ENCODE results near the gene KRT14. TPM values are rescaled to one million over a fixed set of nuclear protein-coding genes. Genes with fewer than 3 reads are reported as not detected.

Gene KRT14
- total and polyA plus RNA-seq, 2 of the 4 experiments (the other 2 are of a cell fraction) = not detected

GRCh38 chr17:41620583-41621434 lies 34.1 kb upstream of the KRT14 start:
- BruUV-seq (replicated peaks) = no TSS peak
- Histone ChIP-seq H3K36me3 (ENCODE audit: control insufficient read depth, insufficient read depth, low read length) (no peaks in the 10 kb centered on the region), H3K79me1 (ENCODE audit: low read depth in 1 of 2, low read length in 2 of 2) (no peaks in the 10 kb centered on the region), H2BK5ac (ENCODE audit: low read depth, low read length, poor library complexity, severe bottlenecking) (no peak overlapping the region), H3K27me3 (ENCODE audit: control insufficient read depth, insufficient read depth, low read length) (peaks cover 26% of the 10 kb centered on the region), H3K27ac (ENCODE audit: insufficient read depth, low read length) (no peak overlapping the region), H2BK20ac (ENCODE audit: low read depth, low read length) (no peak overlapping the region), H3K18ac (ENCODE audit: low read depth, low read length) (no peak overlapping the region), H2BK15ac (ENCODE audit: low read depth, low read length) (no peak overlapping the region), H2BK120ac (ENCODE audit: low read depth, low read length) (0 out of 2 replicates have a peak overlapping the region, but pooled peaks have one; percentile 15), H4K20me1 (ENCODE audit: insufficient read depth, low read length) (no peaks in the 10 kb centered on the region), H3K23ac (ENCODE audit: low read depth, low read length) (no peak overlapping the region), H3K9me1 (ENCODE audit: insufficient read depth, low read length) (no peaks in the 10 kb centered on the region), H4K5ac (ENCODE audit: low read depth, low read length) (no peak overlapping the region), H2AK5ac (ENCODE audit: low read depth, low read length) (peak overlapping the region; percentile 67), H3K4me1 (ENCODE audit: control insufficient read depth, insufficient read depth, low read length) (no peaks in the 10 kb centered on the region), H3K4ac (ENCODE audit: low read depth, low read length) (no peak overlapping the region), H3K14ac (replicated peaks; ENCODE audit: low read depth, low read length) (no peak overlapping the region), H3K9me3 (ENCODE audit: control insufficient read depth, insufficient read depth, low read length) (no peaks in the 10 kb centered on the region), H3K9ac (ENCODE audit: low read depth, low read length) (no peak overlapping the region), H2AFZ (replicated peaks; ENCODE audit: low read length, poor library complexity) (no peak overlapping the region), H4K91ac (ENCODE audit: insufficient read depth, low read depth, low read length) (no peak overlapping the region; the same call in 1 of the 2 replicates), H3K56ac (ENCODE audit: extremely low read depth, insufficient read depth, low read length) (no peak overlapping the region), H4K8ac (ENCODE audit: low read depth in 2 of 2, low read length in 2 of 2) (0 out of 4 replicates have a peak overlapping the region, but pooled peaks of 1 of the 2 experiments have one; percentile 15), H2AK9ac (replicated peaks; ENCODE audit: low read depth, low read length, poor library complexity) (no peak overlapping the region), H3K4me2 (ENCODE audit: low read depth, low read length) (no peak overlapping the region), H3K4me3 (ENCODE audit: insufficient read depth, low read depth, low read length) (no peak overlapping the region)
- CTCF ChIA-PET = no interaction called here
- TF ChIP-seq MXI1 (IDR thresholded peaks at IDR 0.05; ENCODE audit: borderline replicate concordance, low read depth, low read length) (no peak), MAZ (IDR thresholded peaks at IDR 0.05; ENCODE audit: borderline replicate concordance, low read depth, low read length) (no peak), SMC3 (IDR thresholded peaks at IDR 0.05; ENCODE audit: low read depth, low read length) (no peak), BHLHE40 (IDR thresholded peaks at IDR 0.05; ENCODE audit: low read depth, low read length) (no peak), NFE2L2 (IDR thresholded peaks at IDR 0.05; ENCODE audit: low read depth, low read length) (no peak), CEBPB (IDR thresholded peaks at IDR 0.05; ENCODE audit: low read depth, low read length) (no peak), FOS (IDR thresholded peaks at IDR 0.05; ENCODE audit: low read depth, low read length) (no peak), ELK1 (IDR thresholded peaks at IDR 0.05; ENCODE audit: borderline replicate concordance, low read depth, low read length) (no peak), POLR2A (IDR thresholded peaks at IDR 0.05; ENCODE audit: low read depth, low read length) (no peak), MAFK (IDR thresholded peaks at IDR 0.05; ENCODE audit: low read depth, low read length) (no peak), CHD1 (IDR thresholded peaks at IDR 0.05; ENCODE audit: low read depth, low read length) (no peak), CTCF (conservative IDR thresholded peaks at IDR 0.05; ENCODE audit: low read depth, low read length) (no peak), RFX5 (IDR thresholded peaks at IDR 0.05; ENCODE audit: low read depth, low read length) (no peak), RAD21 (IDR thresholded peaks at IDR 0.05; ENCODE audit: low read length) (no peak)
- in situ Hi-C loops (cut with MboI; ENCODE audit: low sequenced_read_pairs) = no loop called here
- intact Hi-C loops (cut with micrococcal nuclease) = no loop called here
- dilution Hi-C loops (cut with HindIII; ENCODE audit: low sequenced_read_pairs, unreplicated experiment) = no loop called here
- POLR2A ChIA-PET (ENCODE audit: unreplicated experiment) = no interaction called here
- 71% methylated on average over 6 of the region's 21 CpGs; no CpG with 5 or more reads in 1 of the 2 experiments for WGBS, 2 experiments (ENCODE audit: extremely low coverage in 2 of 2, insufficient read length in 1 of 2)
- no peak for DNase-seq
- no peak for ATAC-seq (ENCODE audit: low read depth)

Measured in IMR-90 (cell line).